ENCODE data around the gene DYNLL2.

DNA sequence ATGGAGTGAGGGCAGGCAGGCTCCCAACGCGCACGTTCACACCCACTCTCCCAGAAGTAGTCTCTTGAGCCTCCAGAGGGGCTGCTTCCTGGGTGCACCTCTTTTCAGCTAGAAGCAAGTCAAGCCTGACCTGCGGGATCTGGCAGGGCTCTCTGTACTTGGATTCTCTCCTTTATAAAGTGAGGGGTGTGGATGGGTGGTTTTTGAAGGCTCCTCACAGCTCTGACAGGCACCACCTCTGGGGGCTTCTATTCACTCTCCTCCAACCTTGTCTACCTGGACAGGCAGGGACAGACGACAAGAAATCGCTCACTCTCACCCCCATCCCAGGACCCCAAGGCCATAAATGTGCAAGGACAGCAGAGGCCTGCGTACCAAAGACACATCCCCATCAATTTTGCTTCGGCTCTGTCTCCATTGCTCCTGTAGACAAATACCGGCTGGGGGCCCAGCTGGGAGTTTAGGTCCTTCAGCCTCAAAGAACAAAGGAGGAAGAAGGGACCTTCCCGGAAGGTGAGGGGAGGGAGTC lies 814 bp upstream of the DYNLL2 start:
- TF ChIP-seq, protein P1, sequence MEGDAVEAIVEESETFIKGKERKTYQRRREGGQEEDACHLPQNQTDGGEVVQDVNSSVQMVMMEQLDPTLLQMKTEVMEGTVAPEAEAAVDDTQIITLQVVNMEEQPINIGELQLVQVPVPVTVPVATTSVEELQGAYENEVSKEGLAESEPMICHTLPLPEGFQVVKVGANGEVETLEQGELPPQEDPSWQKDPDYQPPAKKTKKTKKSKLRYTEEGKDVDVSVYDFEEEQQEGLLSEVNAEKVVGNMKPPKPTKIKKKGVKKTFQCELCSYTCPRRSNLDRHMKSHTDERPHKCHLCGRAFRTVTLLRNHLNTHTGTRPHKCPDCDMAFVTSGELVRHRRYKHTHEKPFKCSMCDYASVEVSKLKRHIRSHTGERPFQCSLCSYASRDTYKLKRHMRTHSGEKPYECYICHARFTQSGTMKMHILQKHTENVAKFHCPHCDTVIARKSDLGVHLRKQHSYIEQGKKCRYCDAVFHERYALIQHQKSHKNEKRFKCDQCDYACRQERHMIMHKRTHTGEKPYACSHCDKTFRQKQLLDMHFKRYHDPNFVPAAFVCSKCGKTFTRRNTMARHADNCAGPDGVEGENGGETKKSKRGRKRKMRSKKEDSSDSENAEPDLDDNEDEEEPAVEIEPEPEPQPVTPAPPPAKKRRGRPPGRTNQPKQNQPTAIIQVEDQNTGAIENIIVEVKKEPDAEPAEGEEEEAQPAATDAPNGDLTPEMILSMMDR (IDR thresholded peaks at IDR 0.05; ENCODE audit: low read length) = no peak
- no peak for TF ChIP-seq EZH2 (optimal IDR thresholded peaks at IDR 0.05; ENCODE audit: low read depth, low read length)

All from MM.1S (cell line).